GM18517 (cell line): ENCODE measurements around the gene CCDC116.
"Not testable (repeated sequence)": the region's sequence is repeated elsewhere in the genome, so short reads cannot be mapped to it uniquely, and the experiment has no call there.

Source experiments
- ATAC-seq: cut with Tn5 transposase; IDR thresholded peaks from one replicate; pipeline ENCODE4 v1.9.1; 2021; ENCODE audit warnings: mild to moderate bottlenecking, moderate library complexity; ENCODE audit not compliant: unreplicated experiment

Gene CCDC116

GRCh38 chr22:21606775-21607174, 25.8 kb upstream of the CCDC116 start:
- ATAC-seq, result no peak

GRCh38 chr22:21609556-21610157, 22.9 kb upstream of the CCDC116 start:
- not testable (repeated sequence) for ATAC-seq

GRCh38 chr22:21611210-21611977, 21.2 kb upstream of the CCDC116 start:
- no peak for ATAC-seq

GRCh38 chr22:21612858-21613257, 19.7 kb upstream of the CCDC116 start:
- ATAC-seq, result no peak

- ATAC-seq, result no peak
These were observed 18.9 kb upstream of the CCDC116 start for GRCh38 chr22:21613553-21614233.

GRCh38 chr22:21615731-21616130, 16.8 kb upstream of the CCDC116 start:
- ATAC-seq, result no peak

GRCh38 chr22:21617337-21617736, 15.2 kb upstream of the CCDC116 start:
- not testable (repeated sequence) for ATAC-seq

GRCh38 chr22:21621025-21621424, 11.5 kb upstream of the CCDC116 start:
- ATAC-seq, result no peak

GRCh38 chr22:21622011-21622918, 10.3 kb upstream of the CCDC116 start:
- ATAC-seq, result no peak

- ATAC-seq, result no peak
These were observed 9.5 kb upstream of the CCDC116 start for GRCh38 chr22:21622919-21623647.

- no peak for ATAC-seq
These were observed 9.0 kb upstream of the CCDC116 start for GRCh38 chr22:21623648-21623970.

GRCh38 chr22:21624120-21624879, 8.3 kb upstream of the CCDC116 start:
- no peak for ATAC-seq

- ATAC-seq, result no peak
These were observed 7.4 kb upstream of the CCDC116 start for GRCh38 chr22:21624880-21625791.

GRCh38 chr22:21626073-21626734, 6.4 kb upstream of the CCDC116 start:
- ATAC-seq, result no peak

- ATAC-seq, result no peak
These were observed 5.7 kb upstream of the CCDC116 start for GRCh38 chr22:21626735-21627469.

- no peak for ATAC-seq
These were observed 3.9 kb upstream of the CCDC116 start for GRCh38 chr22:21628386-21629254.
